Measurements from ENCODE around the gene FAM83E.
"Not testable (repeated sequence)": the region's sequence is repeated elsewhere in the genome, so short reads cannot be mapped to it uniquely, and the experiment has no call there.

Gene FAM83E

DNA sequence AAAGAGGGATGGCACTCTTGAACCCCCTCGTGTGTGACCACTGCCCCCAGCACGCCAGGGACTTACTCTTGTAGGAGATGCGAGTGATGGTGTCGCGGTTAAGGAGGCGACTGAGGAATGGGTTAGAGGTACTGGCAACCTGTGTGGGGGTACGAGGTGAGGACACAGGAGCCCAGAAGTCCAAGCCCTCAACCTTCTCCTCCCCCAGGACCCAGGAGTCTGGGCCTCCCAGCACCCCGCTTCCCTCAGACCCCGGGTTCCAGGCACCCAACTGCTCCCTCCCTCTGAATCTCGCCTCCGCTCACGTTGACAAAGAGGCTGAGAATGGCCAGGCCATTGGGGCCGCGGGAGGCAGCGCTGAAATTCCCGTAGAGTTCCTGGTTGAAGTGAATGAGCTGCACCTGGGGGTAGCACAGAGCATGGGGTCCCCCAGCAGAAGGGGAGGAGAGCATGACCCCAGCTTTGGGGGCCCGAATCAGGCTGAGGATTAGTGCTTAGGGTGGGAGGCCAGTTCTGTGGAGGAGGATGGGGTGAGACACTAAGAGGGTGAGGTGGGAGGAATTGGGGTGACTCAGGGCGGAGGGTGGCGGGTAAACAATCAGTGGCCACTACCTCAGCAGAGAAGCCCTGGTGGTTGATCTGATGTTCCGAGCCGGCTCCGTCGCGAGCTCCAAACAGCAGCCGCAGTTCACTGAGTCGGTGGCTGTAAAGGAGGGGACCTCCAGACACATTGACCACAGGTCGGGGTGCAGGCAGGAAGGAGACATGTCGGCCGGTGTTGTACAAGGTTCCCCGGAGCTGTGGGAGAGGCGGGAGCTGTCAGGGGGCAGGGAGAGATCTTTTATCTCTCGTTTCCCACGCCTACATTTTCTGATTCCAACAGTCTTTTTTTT lies 24.9 kb upstream of the FAM83E start:
- DNase-seq, result no peak

GRCh38 chr19:48638831-48639381 lies 24.0 kb upstream of the FAM83E start:
- no peak for DNase-seq

GRCh38 chr19:48637948-48638830 lies 23.3 kb upstream of the FAM83E start:
- peak; percentile 90 for DNase-seq

GRCh38 chr19:48637449-48637947 lies 22.6 kb upstream of the FAM83E start:
- DNase-seq, result peak; percentile 88

GRCh38 chr19:48636859-48637448 lies 22.1 kb upstream of the FAM83E start, which contains the start of gene DBP:
Gene DBP, minus strand, starts transcription at chr19:48637379. Its CDS starts 385 bp downstream, at chr19:48636994.
- peak; percentile 73 for DNase-seq

DNA sequence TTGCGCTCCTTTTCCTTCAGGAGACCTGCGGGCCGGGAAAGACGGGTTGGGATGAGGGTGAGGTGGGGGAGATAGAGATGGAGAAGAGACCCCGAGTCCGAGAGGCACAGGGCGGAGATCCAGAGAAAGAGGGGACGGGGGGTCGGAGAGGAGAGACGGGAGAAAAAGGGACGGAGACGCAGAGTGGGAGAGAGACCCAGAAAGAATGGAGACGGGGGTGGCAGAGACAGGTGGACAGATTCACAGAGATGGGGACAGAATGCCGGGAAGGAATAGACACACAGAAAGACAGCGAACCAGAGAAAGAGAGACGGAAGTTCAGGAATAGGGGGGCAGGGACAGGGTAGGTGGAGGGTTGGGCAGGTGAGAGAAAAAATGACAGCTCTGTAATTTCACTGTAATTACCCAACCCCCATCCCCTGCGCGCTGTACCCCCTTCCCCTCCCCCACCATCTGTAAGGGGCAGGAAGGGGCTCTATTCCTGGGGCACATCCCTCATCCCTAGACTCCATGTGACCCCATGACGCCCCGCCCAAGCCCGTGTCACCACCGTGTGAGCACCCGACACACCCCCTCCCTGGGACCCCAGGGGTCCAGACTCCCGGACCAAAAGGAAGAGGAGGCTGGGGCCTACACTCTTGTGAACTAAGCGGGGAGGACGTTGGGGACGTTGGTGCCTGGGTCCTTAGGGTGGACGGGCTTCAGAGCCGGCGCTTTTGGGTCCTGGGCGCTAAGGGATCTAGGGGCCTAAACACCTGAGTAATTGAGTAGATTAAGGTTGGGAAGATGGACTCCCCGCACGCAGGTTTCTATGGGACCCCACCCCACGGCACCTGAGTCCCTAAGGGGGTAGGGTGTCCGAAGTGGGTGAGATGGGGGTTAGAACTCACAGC lies 21.3 kb upstream of the FAM83E start:
- DNase-seq, result no peak

- no peak for DNase-seq
Measured at GRCh38 chr19:48635263-48635965, 20.5 kb upstream of the FAM83E start.

- DNase-seq, result peak; percentile 92
Measured at GRCh38 chr19:48634424-48635262, 19.8 kb upstream of the FAM83E start.

DNA sequence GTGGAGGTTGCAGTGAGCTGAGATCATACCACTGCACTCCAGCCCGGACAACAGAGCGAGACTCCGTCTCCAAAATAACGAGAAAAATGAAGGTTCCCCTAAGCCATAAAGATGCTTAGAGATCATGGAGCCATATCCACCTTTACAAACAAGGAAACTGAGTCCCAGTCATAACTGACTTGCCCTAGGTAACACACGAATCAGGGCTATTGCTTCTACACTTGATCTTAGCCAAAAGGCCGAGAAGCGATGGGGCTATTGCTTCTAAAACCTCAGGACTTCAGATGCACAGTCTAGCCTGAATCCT lies 19.1 kb upstream of the FAM83E start:
- no peak for DNase-seq

DNA sequence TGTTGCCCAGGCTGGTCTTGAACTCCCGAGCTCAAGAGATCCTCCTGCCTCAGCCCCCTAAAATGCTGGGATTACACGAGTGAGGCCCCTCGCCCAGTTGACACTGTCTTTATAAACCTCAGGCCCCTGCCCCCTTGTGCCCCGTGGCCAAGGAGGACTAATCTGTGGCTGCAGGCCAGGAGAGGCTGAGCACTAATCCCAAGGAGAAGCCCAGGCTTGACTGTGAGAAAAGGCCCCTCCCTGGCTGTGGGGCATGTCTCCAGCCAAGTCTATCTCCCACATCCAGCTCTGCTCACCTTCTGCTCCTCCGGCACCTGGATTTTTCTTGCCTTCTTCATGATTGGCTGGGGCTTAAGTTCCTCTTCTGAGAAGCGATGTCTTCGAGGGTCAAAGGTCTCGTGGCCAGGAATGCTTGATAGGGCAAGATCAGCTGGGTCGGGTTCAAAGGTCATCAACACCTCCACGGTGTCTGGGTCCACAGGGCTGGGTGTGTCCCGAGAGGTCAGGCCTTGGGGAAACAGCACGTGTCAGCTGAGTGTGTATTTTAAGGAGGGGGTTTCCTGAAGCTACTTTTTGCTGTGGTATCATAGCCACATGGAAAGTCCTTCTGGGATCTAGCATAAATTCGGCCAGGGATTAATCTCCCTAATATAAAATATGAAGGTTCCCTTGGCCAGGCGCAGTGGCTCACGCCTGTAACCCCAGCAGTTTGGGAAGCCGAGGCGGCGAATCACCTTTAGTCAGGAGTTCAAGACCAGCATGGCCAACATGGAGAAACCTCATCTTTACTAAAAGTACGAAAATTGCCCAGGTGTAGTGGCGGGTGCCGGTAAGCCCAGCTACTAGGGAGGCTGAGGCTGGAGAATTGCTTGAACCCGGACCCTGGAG lies 18.5 kb upstream of the FAM83E start:
- DNase-seq, result no peak

DNA sequence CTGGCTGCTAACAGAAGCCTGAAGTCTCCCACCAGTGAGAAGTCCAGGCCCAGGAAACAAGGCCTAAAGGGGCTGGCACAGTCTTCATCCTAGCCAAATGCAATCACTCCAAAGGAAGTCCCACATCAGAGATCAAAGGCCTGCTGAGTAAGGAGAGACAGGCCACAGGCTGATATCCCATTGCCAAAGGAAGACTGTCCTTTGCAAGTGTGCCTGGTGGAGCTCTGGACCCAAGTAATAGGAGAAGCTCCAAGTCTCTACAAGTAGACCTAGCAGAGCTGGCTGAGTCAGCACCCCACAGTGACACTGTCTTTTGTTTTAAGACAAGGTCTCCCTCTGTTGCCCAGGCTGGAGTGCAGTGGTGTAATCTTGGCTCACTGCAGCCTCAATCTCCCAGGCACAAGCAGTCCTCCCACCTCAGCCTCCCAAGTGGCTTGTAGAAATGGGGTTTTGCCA lies 17.8 kb upstream of the FAM83E start:
- no peak for DNase-seq

- DNase-seq, result not testable (repeated sequence)
Measured at GRCh38 chr19:48632286-48632685, 17.4 kb upstream of the FAM83E start.

DNA sequence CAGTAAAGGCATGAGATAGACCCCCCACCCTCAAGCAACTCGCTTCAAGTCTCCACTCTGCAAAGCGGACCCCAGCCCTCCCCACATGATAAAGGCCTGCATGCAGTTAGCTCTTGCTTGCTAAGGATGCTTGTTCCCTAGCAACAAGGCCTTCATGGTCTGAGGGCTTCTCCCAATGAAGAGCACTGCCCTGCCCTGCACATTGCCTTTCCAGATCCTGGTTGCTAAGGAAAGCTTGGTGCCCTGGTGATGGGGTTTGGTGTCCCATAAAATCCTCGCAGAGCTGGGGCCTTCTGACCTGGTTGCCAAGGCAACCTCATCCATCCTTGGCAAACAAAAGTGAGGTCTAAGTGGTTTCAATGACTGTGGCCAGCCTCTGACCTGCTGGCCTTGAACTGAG lies 16.3 kb upstream of the FAM83E start:
- DNase-seq, result no peak

- DNase-seq, result no peak
Measured at GRCh38 chr19:48630296-48631063, 15.6 kb upstream of the FAM83E start.

GRCh38 chr19:48629599-48630295 lies 14.9 kb upstream of the FAM83E start:
- DNase-seq, result no peak

GRCh38 chr19:48629297-48629598 lies 14.4 kb upstream of the FAM83E start:
- no peak for DNase-seq

DNA sequence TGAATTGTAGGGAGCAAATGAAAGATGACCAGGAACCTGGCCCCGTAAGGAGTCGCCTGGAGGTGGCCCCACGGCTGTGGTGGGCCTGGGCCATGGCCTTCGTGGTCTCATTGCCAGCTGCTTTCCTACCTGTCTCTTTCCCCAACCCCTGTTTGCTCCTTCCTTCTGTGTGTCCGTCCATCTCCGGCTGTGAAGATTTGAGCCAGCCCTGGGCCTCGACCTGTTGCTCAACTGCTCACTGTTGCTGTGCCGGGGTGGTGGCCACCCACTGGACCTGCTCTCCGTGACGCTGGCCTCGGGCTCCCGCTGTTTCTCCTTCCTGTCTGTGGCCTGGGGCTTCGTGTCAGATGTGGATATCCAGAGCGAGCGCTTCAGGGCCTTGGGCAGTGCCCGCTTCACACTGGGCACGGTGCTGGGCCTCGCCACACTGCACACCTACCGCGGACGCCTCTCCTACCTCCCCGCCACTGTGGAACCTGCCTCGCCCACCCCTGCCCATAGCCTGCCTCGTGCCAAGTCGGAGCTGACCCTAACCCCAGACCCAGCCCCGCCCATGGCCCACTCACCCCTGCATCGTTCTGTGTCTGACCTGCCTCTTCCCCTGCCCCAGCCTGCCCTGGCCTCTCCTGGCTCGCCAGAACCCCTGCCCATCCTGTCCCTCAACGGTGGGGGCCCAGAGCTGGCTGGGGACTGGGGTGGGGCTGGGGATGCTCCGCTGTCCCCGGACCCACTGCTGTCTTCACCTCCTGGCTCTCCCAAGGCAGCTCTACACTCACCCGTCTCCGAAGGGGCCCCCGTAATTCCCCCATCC lies 13.8 kb upstream of the FAM83E start:
- DNase-seq, result no peak

Measured in NCI-H2029 treated with DMSO at 0.1 percent for 48 hours (cell line).